ENCODE measurements around the gene LRRFIP1. TPM values are rescaled to one million over a fixed set of nuclear protein-coding genes. Genes with fewer than 3 reads are reported as not detected.

Gene LRRFIP1
- total and polyA plus RNA-seq, 2 donors (not counting 3 experiments of a cell fraction or from before 2014, with no cell fraction given), result 39.2 to 179 TPM

- no peaks in the 10 kb centered on the region for H3K9me3 ChIP-seq (replicated peaks; ENCODE audit: control insufficient read depth, insufficient read depth, low read length)
- H4K20me1 ChIP-seq (replicated peaks; ENCODE audit: control insufficient read depth, extremely low read depth, insufficient read depth, low read length), result no peaks in the 10 kb centered on the region
- no peak overlapping the region for H3K4me2 ChIP-seq (ENCODE audit: insufficient read depth, low read length)
- H3K9ac ChIP-seq (replicated peaks; ENCODE audit: extremely low read depth, insufficient read depth, low read length), result no peak overlapping the region
- ChIA-PET POLR2A (no interaction called here), CTCF (no interaction called here)
- intact Hi-C loops (cut with micrococcal nuclease), result no loop called here
- H3K4me1 ChIP-seq (ENCODE audit: control insufficient read depth, extremely low read depth, insufficient read depth, low read length), result peaks cover 50% of the 10 kb centered on the region
- DNase-seq (ENCODE audit: low read depth, low spot score) (no peak), FAIRE-seq (peak; percentile 26)
- dilution Hi-C loops (cut with MboI; ENCODE audit: extremely low pct_ligation_motif_present, low sequenced_read_pairs), result no loop called here
- H3K9me1 ChIP-seq (replicated peaks; ENCODE audit: control insufficient read depth, extremely low read depth, insufficient read depth, low read length), result no peaks in the 10 kb centered on the region
- BruUV-seq (replicated peaks), result no TSS peak
- no peak for TF ChIP-seq GATA2 (IDR thresholded peaks at IDR 0.05; ENCODE audit: insufficient read depth, insufficient read length, low read depth, low read length)
- TF ChIP-seq POLR2A (IDR thresholded peaks at IDR 0.05; ENCODE audit: low read depth, low read length), result no peak
- no peak for TF ChIP-seq MYC (IDR thresholded peaks at IDR 0.05; ENCODE audit: low read depth, low read length)
- TF ChIP-seq FOS (IDR thresholded peaks at IDR 0.05; ENCODE audit: borderline replicate concordance, insufficient read depth, low read length), result no peak
- no peak for TF ChIP-seq CTCF (IDR thresholded peaks at IDR 0.05; ENCODE audit: extremely low read depth in 1 of 2, insufficient read depth in 1 of 2, low read depth in 1 of 2, low read length in 2 of 2)
- no peak for TF ChIP-seq POLR2AphosphoS5 (IDR thresholded peaks at IDR 0.05; ENCODE audit: insufficient read depth, low read depth, low read length)
- no peak for TF ChIP-seq EZH2 (IDR thresholded peaks at IDR 0.05; ENCODE audit: borderline replicate concordance, low read depth, low read length, severe bottlenecking)
- no peak for TF ChIP-seq MAX (IDR thresholded peaks at IDR 0.05; ENCODE audit: insufficient read depth, insufficient read length)
- TF ChIP-seq JUN (IDR thresholded peaks at IDR 0.05; ENCODE audit: borderline replicate concordance, insufficient read depth, insufficient read length, low read depth), result no peak
- H3K79me2 ChIP-seq (ENCODE audit: control insufficient read depth, insufficient read depth, low read length), result no peaks in the 10 kb centered on the region
- H2AFZ ChIP-seq (ENCODE audit: low read depth, low read length), result no peak overlapping the region
- H3K36me3 ChIP-seq (ENCODE audit: control insufficient read depth in 2 of 2, extremely low read depth in 1 of 2, insufficient read depth in 2 of 2, low read length in 2 of 2), result no peaks in the 10 kb centered on the region
- H3K27ac ChIP-seq (ENCODE audit: insufficient read depth, low read depth, low read length), result peak overlapping the region; percentile 19
- no peak overlapping the region for H3K4me3 ChIP-seq (replicated peaks in 1 of 3; ENCODE audit: insufficient read depth in 1 of 3, low read depth in 1 of 3, low read length in 3 of 3)
- H3K27me3 ChIP-seq (ENCODE audit: control insufficient read depth in 2 of 2, insufficient read depth in 2 of 2, low read length in 2 of 2), result no peaks in the 10 kb centered on the region
These were observed 8.9 kb upstream of the LRRFIP1 start for GRCh38 chr2:237618449-237618848.

All from endothelial cell of umbilical vein (primary cell).